Keratinocyte (primary cell): ENCODE results near the gene ADGRG1. TPM values are rescaled to one million over a fixed set of nuclear protein-coding genes. Genes with fewer than 3 reads are reported as not detected.

Experiments
- DNase-seq: peaks from one replicate; pipeline ENCODE4 v3.0.0-alpha.2; 2011; ENCODE audit warnings: low read depth, missing footprints, low spot score
- FAIRE-seq: peaks from 2 replicates; lab custom pipeline; 2011; peaks lifted over from hg19 to GRCh38; lab: Jason Lieb, UNC
- H2AFZ ChIP-seq: 2 replicates; pipeline ENCODE4 v1.6.0; 2012; ENCODE audit warnings: low read length, control low read depth, inconsistent platforms; ENCODE audit not compliant: control insufficient read depth
- H3K27ac ChIP-seq: 2 replicates; pipeline ENCODE4 v1.5.1; 2011; ENCODE audit warnings: low read length; ENCODE audit not compliant: control insufficient read depth, insufficient read depth
- H3K27me3 ChIP-seq: 3 replicates; pipeline ENCODE4 v1.6.0; 2011; ENCODE audit warnings: low read length; ENCODE audit not compliant: control insufficient read depth, insufficient read depth; ENCODE audit errors: extremely low read depth
- H3K36me3 ChIP-seq, 2 experiments: 2 replicates in 1 of 2; 3 replicates in 1 of 2; pipeline ENCODE4 v1.5.1; 2011; ENCODE audit warnings: low read length in 2 of 2, mild to moderate bottlenecking in 1 of 2; ENCODE audit not compliant: control insufficient read depth in 2 of 2, insufficient read depth in 2 of 2; ENCODE audit errors: extremely low read depth in 1 of 2
- H3K4me1 ChIP-seq: 3 replicates; pipeline ENCODE4 v1.5.1; 2011; ENCODE audit warnings: low read length; ENCODE audit not compliant: control insufficient read depth, insufficient read depth; ENCODE audit errors: extremely low read depth
- H3K4me2 ChIP-seq: 3 replicates; pipeline ENCODE4 v1.6.0; 2011; ENCODE audit warnings: low read depth, low read length; ENCODE audit not compliant: control insufficient read depth, insufficient read depth; ENCODE audit errors: extremely low read depth
- H3K4me3 ChIP-seq, 3 experiments: fragments of 200-600 bp in 1 of 3; sonication (generic) in 1 of 3; 2 replicates in 2 of 3; 3 replicates in 1 of 3; pipeline ENCODE4 v1.5.1; 2011 to 2016; ENCODE audit warnings: low read length in 3 of 3, mild to moderate bottlenecking in 3 of 3, control low read depth in 2 of 3, inconsistent platforms in 1 of 3, low read depth in 1 of 3, mixed read lengths in 1 of 3, mixed run types in 1 of 3, moderate library complexity in 1 of 3; ENCODE audit not compliant: control insufficient read depth in 2 of 3, insufficient read depth in 2 of 3; ENCODE audit errors: extremely low read depth in 1 of 3
- H3K79me2 ChIP-seq: 2 replicates; pipeline ENCODE4 v1.6.0; 2012; ENCODE audit warnings: low read length; ENCODE audit not compliant: control insufficient read depth, insufficient read depth
- H3K9ac ChIP-seq: 3 replicates; pipeline ENCODE4 v1.6.0; 2011; ENCODE audit warnings: low read length; ENCODE audit not compliant: control insufficient read depth, insufficient read depth; ENCODE audit errors: extremely low read depth
- H3K9me1 ChIP-seq: 3 replicates; pipeline ENCODE4 v1.6.0; 2011; ENCODE audit warnings: low read length; ENCODE audit not compliant: control insufficient read depth, insufficient read depth; ENCODE audit errors: extremely low read depth
- H3K9me3 ChIP-seq: 2 replicates; pipeline ENCODE4 v1.5.1; 2012; ENCODE audit warnings: low read depth, low read length; ENCODE audit not compliant: control insufficient read depth
- H4K20me1 ChIP-seq: 3 replicates; pipeline ENCODE4 v1.6.0; 2011; ENCODE audit warnings: low read length; ENCODE audit not compliant: control insufficient read depth, insufficient read depth; ENCODE audit errors: extremely low read depth
- CTCF ChIP-seq, 3 experiments: IDR thresholded peaks in 1 of 3; conservative IDR thresholded peaks in 1 of 3; optimal IDR thresholded peaks in 1 of 3; 2 replicates in 2 of 3; 3 replicates in 1 of 3; pipeline versions ENCODE3 to v1.5.1; 2011; ENCODE audit warnings: low read length in 3 of 3, mild to moderate bottlenecking in 3 of 3, moderate library complexity in 2 of 3, control low read depth in 1 of 3, inconsistent platforms in 1 of 3; ENCODE audit not compliant: insufficient read depth in 2 of 3; ENCODE audit errors: extremely low read depth in 1 of 3
- EZH2 ChIP-seq: IDR thresholded peaks from one replicate; pipeline ENCODE4 v1.6.1; 2012; ENCODE audit warnings: inconsistent platforms, mild to moderate bottlenecking, low read length, moderate library complexity
- dilution Hi-C: fragments of 300-500 bp; cut with MboI; formaldehyde crosslinking; loops from one replicate; pipeline ENCODE4 v1.7.0; 2020; ENCODE audit warnings: low sequenced_read_pairs; ENCODE audit not compliant: extremely low pct_ligation_motif_present
- polyA plus RNA-seq, 5 experiments: library from polyadenylated mRNA; depleted of rRNA in 3 of 5; stranded (reverse) in 3 of 5; stranded (forward) in 1 of 5; unstranded in 1 of 5; fragments of >200 nt; gene quantifications; 1 replicate in 1 of 5; 2 replicates in 3 of 5; 3 replicates in 1 of 5; pipeline versions ENCODE4 v1.2.1 to v1.2.3, GENCODE V29; 2011 to 2012; ENCODE audit warnings: missing spikeins in 2 of 5, low read depth in 1 of 5, low replicate concordance in 1 of 5

Gene ADGRG1
- polyA plus RNA-seq, 1 donor (not counting 4 experiments of a cell fraction or from before 2014, with no cell fraction given), result 28.4 TPM

- Histone ChIP-seq H4K20me1 (peaks cover 3% of the 10 kb centered on the region), H3K4me1 (peaks cover 45% of the 10 kb centered on the region), H3K9me1 (no peaks in the 10 kb centered on the region), H3K27ac (no peak overlapping the region), H3K9me3 (no peaks in the 10 kb centered on the region), H2AFZ (no peak overlapping the region), H3K4me3 (no peak overlapping the region), H3K27me3 (no peaks in the 10 kb centered on the region), H3K9ac (no peak overlapping the region), H3K79me2 (peaks cover 5% of the 10 kb centered on the region), H3K36me3 (peaks cover 35 to 38% of the 10 kb centered on the region in 2 experiments), H3K4me2 (no peak overlapping the region)
- dilution Hi-C loops, result no loop called here
- DNase-seq (no peak), FAIRE-seq (no peak)
- TF ChIP-seq CTCF (optimal IDR thresholded peaks at IDR 0.05 in 1 of 3, IDR thresholded peaks at IDR 0.05 in 1 of 3, conservative IDR thresholded peaks at IDR 0.05 in 1 of 3; ENCODE audit: extremely low read depth in 1 of 3, insufficient read depth in 2 of 3, low read length in 3 of 3) (no peak), EZH2 (no peak)
Measured at GRCh38 chr16:57649443-57649751, 21.0 kb downstream of the ADGRG1 start.

GRCh38 chr16:57649846-57650245, 21.4 kb downstream of the ADGRG1 start:
- Histone ChIP-seq H2AFZ (no peak overlapping the region), H3K9me1 (no peaks in the 10 kb centered on the region), H3K9ac (no peak overlapping the region), H3K9me3 (no peaks in the 10 kb centered on the region), H4K20me1 (peaks cover 4% of the 10 kb centered on the region), H3K36me3 (peaks cover 31 to 34% of the 10 kb centered on the region in 2 experiments), H3K79me2 (peaks cover under 1% of the 10 kb centered on the region), H3K27me3 (no peaks in the 10 kb centered on the region), H3K27ac (no peak overlapping the region), H3K4me3 (no peak overlapping the region), H3K4me1 (peaks cover 44% of the 10 kb centered on the region), H3K4me2 (no peak overlapping the region)
- TF ChIP-seq EZH2 (no peak), CTCF (optimal IDR thresholded peaks at IDR 0.05 in 1 of 3, IDR thresholded peaks at IDR 0.05 in 1 of 3, conservative IDR thresholded peaks at IDR 0.05 in 1 of 3; ENCODE audit: extremely low read depth in 1 of 3, insufficient read depth in 2 of 3, low read length in 3 of 3) (no peak)
- FAIRE-seq, result no peak
- DNase-seq, result no peak
- dilution Hi-C loops, result no loop called here
